ENCODE measurements around the gene SEMA3A. TPM values are rescaled to one million over a fixed set of nuclear protein-coding genes. Genes with fewer than 3 reads are reported as not detected.

The SEMA3A gene
- total RNA-seq, 1 donor from 2014 or later: 56.7 TPM

- DNase-seq (ENCODE audit: low read depth in 2 of 2): no peak
These were observed 82.7 kb downstream of the SEMA3A start for GRCh38 chr7:84111842-84112241.

- no peak for DNase-seq (ENCODE audit: low read depth in 2 of 2)
These were observed 84.2 kb downstream of the SEMA3A start for GRCh38 chr7:84110400-84110799.

- DNase-seq (ENCODE audit: low read depth in 2 of 2): no peak
These were observed 85.8 kb downstream of the SEMA3A start for GRCh38 chr7:84108787-84109186.

- DNase-seq (ENCODE audit: low read depth in 2 of 2): no peak
These were observed 86.5 kb downstream of the SEMA3A start for GRCh38 chr7:84108119-84108518.

- DNase-seq (ENCODE audit: low read depth in 2 of 2): no peak
These were observed 87.3 kb downstream of the SEMA3A start for GRCh38 chr7:84107259-84107658.

- DNase-seq (ENCODE audit: low read depth in 2 of 2): no peak
These were observed 88.3 kb downstream of the SEMA3A start for GRCh38 chr7:84106291-84106690.

- DNase-seq (ENCODE audit: low read depth in 2 of 2): peak; percentile 56 to 64
These were observed 89.0 kb downstream of the SEMA3A start for GRCh38 chr7:84105586-84105985.

- peak in 1 of 2 donors; percentile 23 for DNase-seq (ENCODE audit: low read depth in 2 of 2)
These were observed 89.8 kb downstream of the SEMA3A start for GRCh38 chr7:84104826-84105225.

- DNase-seq (ENCODE audit: low read depth in 2 of 2): no peak
These were observed 92.4 kb downstream of the SEMA3A start for GRCh38 chr7:84102213-84102612.

- peak; percentile 29 to 47 for DNase-seq (ENCODE audit: low read depth in 2 of 2)
These were observed 93.7 kb downstream of the SEMA3A start for GRCh38 chr7:84100866-84101265.

- no peak for DNase-seq (ENCODE audit: low read depth in 2 of 2)
These were observed 98.6 kb downstream of the SEMA3A start for GRCh38 chr7:84095971-84096370.

GRCh38 chr7:84092207-84092606 lies 102.4 kb downstream of the SEMA3A start:
- peak; percentile 31 to 77 for DNase-seq (ENCODE audit: low read depth in 2 of 2)

- DNase-seq (ENCODE audit: low read depth in 2 of 2): no peak
These were observed 103.3 kb downstream of the SEMA3A start for GRCh38 chr7:84091318-84091717.

GRCh38 chr7:84088802-84089201 lies 105.8 kb downstream of the SEMA3A start:
- no peak for DNase-seq (ENCODE audit: low read depth in 2 of 2)

GRCh38 chr7:84085998-84086397 lies 108.6 kb downstream of the SEMA3A start:
- DNase-seq (ENCODE audit: low read depth in 2 of 2): no peak

- DNase-seq (ENCODE audit: low read depth in 2 of 2): peak; percentile 34 to 44
These were observed 109.4 kb downstream of the SEMA3A start for GRCh38 chr7:84085147-84085546.

- DNase-seq (ENCODE audit: low read depth in 2 of 2): no peak
These were observed 110.7 kb downstream of the SEMA3A start for GRCh38 chr7:84083846-84084245.

GRCh38 chr7:84081973-84082522 lies 112.5 kb downstream of the SEMA3A start:
- DNase-seq (ENCODE audit: low read depth in 2 of 2): no peak

GRCh38 chr7:84077336-84077735 lies 117.3 kb downstream of the SEMA3A start:
- no peak for DNase-seq (ENCODE audit: low read depth in 2 of 2)

GRCh38 chr7:84076219-84076618 lies 118.4 kb downstream of the SEMA3A start:
- DNase-seq (ENCODE audit: low read depth in 2 of 2): no peak

GRCh38 chr7:84073186-84073875 lies 121.3 kb downstream of the SEMA3A start:
- peak in 1 of 2 donors; percentile 95 for DNase-seq (ENCODE audit: low read depth in 2 of 2)

GRCh38 chr7:84070770-84071169 lies 123.8 kb downstream of the SEMA3A start:
- DNase-seq (ENCODE audit: low read depth in 2 of 2): no peak

GRCh38 chr7:84069999-84070500 lies 124.5 kb downstream of the SEMA3A start:
- peak; percentile 10 to 24 for DNase-seq (ENCODE audit: low read depth in 2 of 2)
